HG03103 (cell line): ENCODE measurements around the gene MAD1L1.

Experiments
- ATAC-seq: cut with Tn5 transposase; IDR thresholded peaks from one replicate; pipeline ENCODE4 v1.9.1; 2021; ENCODE audit warnings: low read depth; ENCODE audit not compliant: unreplicated experiment

MAD1L1 gene

DNA sequence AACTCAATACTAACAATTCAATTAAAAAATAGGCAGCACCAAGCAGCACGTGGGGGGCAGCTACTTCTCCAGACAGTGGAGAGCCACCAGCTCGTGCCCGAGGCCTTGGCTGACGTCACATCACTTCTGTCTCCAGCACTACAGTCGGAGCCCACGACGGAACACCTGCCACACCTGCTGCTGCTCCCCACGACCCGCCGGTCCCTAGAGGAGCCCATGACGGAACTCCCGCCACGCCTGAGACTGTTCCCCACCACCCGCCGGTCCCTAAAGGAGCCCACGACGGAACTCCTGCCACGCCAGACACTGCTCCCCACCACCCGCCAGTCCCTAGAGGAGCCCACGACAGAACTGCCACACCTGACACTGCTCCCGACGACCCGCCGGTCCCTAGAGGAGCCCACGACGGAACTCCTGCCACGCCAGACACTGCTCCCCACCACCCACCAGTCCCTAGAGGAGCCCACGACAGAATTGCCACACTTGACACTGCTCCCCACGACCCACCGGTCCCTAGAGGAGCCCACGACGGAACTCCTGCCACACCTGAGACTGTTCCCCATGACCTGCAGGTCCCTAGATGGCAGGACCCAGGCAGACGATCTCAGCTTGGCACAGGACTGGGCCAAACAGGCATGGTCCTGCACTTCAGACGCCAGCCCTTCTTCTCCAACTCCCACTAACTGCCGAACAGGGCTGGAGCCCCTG is 304.7 kb downstream of the MAD1L1 start:
- ATAC-seq = no peak

DNA sequence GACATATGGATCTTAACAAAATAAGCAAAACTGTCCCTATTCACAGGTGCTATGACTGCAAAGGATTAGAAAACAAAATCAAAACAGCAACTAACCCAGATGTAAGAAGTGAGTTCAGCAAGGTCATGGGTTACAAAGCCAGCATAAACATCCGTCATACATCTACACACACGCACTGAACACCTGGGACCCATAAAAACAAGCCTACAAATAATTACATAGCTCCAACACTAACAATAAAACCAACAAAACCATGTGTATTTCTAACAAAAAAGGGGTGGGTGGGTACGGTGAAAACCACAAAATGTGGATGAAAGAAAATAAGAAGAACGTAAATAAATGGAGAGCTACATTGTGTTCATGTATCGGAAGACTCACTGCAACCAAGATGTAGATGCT is 305.8 kb downstream of the MAD1L1 start:
- ATAC-seq = no peak

DNA sequence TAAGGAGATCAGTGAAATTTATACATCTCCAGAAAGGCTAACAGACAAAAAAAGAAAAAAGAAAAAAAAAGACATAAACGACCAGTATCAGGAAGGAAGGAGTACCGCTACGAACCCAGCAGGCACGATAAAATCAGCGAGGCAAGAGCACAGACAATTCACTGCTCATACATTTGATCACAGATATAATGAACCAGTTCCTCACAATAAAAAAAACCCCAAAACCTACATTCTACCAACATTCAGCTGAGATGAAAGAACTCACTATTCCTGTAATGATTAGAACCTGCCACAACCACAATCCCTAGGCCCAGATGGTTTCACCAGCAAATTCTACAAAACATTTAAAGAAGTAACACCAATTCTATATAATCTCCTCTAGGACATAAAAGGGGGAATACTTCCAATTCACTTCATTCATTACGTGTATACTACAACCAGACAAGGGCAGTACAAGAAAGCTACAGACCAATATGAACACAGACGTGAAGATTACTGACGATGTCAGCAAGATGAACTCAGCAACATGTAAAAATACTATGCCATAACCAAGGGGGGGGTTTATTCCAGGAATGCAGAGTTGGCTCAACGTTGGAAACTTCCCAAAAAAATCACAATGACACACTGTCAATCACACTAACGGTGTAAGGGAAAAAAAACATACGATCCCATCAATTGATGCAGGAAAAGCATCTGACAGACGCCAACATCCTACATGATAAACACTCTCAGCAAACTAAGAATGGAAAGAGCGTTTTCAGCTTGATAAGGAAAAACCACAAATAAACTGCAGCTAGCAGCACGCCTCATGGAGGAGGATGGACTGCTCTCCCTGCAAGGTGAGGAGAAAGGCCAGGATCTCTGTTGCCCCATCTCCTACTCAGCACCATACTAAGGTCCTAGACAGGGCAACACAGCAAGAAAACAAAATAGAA is 306.5 kb downstream of the MAD1L1 start:
- no peak for ATAC-seq

DNA sequence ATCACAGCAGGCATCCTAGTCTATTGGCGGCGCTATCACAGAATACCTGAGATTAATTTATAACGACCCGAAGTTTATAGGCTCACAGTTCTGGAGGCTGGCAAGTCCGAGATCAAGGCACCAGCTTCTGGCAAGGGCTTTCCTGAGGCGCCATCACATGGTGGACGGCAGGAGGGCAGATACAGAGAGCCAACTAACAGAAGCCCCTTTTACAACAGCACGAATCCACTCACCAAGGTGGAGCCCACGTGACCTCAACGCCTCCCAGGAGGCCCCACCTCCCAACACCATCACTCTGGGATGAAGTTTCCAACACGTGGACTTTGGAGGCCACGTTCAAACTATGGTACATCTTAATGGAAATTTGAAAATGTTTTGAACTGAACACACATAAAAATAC is 307.4 kb downstream of the MAD1L1 start:
- no peak for ATAC-seq

DNA sequence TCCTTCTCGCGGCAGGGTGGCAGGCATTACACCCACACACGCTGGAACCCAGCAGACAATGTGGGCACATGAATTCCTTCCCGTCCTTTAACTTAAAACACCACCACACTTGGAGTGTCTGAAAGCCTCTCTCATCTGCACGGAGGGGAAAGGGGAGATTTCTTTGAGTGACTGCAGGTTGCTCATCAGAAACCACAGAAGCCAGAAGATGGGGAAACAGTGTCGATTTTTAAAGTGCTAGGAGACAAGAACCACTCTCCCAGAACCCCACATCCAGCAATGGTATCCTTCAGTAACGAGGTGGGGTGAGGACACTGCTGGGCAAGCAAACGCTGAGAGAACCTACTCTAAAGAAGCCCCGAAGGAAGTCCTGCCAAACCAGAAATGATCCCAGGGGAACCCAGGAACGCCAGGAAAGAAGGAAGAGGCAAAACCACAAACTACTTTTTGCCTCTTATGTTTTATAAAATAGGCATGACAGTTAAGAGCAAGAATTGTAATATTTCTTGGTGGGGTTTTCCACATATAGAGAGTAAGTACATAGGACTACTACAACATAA is 308.4 kb downstream of the MAD1L1 start:
- no peak for ATAC-seq

DNA sequence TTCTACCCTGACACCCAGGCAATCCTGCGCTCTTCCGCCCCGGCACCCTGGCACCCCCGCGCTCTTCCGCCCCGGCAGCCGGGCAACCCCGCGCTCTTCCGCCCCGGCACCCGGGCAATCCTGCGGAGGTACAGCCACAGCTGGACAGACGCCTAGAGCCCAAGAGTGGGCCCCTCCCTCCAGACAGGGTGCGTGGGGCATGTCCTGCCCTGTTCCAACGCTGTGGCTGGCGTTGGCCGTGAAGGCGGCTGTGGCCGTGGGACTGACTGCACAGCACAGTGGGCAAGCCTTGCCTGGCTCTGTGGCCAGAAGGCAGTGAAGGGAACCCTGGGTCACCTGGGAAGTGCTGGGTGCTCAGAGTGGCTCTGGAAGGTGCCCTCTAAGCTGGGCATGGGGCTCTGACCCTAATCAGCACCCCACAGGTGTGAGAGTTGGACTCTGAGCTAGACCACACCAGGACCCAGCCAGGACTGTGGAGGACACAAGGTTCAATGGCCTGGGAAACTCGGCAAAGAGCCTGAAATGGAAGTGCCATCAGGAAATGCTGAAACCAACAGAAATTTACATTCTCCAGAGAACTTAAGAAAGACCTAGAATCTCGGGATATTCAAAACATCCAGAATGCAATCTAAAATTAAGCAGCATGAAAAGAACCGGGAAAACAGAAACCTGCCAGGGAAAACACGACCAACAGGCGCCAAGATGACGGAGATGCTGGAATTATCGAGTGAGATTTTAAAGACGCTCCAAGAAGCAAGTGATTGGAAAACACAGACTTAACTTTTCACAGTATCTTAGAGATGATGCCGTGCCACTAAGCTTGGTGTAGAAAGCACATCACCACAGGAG is 309.1 kb downstream of the MAD1L1 start:
- no peak for ATAC-seq

DNA sequence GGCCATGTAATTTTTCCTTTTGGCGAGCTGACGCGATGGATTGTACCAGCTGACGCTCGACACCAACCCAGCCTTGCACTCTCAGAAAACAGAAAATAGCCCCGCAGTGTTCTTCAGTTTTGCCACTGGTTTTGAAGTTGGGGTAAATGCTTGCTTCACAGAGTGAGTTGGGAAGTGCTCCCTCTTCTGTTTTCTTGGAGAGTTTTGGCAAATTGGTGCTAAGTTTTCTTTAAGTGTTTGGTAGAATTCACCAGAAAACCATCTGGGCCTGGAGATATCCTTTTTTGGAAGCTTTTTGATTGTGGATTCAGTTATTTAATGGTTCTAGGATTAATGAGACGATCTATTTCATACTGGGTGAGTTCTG is 309.9 kb downstream of the MAD1L1 start:
- no peak for ATAC-seq

DNA sequence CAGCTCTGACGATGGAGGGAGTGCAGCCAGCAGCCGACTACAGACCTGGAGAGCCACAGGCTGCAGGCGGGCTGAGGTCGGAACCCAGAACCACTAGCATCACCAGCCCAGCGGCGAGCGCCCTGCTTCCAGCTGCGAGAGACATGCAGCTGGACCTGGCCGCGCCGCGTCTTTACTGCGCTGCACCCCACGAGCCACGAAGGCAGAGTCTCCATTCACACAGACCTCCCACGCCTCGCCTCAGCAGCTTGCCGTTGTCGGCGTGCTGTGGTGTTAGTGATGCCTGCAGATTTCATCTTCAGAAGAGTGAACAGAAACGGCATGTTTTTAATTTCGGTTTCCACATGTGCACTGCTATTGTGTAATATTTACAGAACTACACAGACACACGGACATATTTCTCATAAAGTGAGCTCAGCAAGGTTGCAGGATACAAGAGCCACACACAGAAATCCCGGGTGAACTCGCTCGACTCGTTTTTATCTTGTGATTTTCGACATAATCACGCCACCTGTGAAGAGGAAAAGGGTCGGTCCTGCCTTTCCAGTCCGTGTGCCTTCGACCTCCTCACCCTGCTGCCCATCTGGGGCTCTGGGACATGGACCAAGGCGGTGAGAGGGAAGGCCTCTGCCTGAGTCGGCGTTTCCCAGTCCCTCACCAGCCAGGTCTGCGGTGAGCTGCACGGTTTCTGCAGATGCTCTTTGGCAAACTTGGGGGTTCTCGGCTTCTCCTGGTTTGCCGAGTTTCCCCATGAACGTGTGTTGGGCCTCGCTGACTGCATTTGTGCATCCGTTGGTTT is 310.5 kb downstream of the MAD1L1 start:
- no peak for ATAC-seq

DNA sequence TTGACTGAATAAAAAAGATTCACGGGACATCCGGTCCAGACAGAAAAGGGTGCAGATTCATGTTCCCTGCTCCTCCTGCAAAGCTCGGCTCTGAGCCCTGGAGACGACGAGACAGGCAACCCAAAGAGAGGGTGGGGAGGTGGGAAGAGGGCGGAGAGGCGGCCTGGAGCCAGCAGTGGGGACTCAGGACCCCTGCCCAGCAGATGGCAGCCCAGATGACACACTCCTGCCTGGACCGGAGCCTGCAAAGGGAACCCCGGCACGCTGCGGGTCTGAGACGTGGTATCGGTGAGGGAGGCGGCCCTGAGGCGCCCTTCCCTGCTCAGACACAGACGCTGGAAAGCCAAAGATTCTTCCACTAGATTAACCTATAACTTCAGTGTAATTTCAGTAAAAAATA is 311.9 kb downstream of the MAD1L1 start:
- ATAC-seq = no peak

DNA sequence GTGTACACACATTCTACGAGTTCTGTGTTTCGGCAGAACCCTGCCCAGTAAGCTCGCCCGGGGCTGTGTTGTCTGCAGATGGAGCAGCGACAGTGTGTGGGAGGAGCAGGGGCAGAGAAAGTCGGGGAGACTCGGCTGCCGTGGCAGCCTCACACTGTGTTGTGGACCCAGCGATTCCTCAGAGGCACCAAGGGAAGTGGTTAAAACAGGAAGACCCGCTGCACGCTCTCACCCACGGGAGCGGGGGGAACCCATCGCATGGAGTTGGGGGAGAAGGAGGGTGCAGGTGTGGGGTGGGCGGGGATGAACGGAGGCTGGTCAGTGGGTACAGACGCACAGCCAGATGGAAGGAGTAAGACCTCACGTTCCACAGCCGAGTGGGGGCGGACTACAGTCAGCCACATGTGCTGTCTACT is 312.5 kb downstream of the MAD1L1 start:
- ATAC-seq = no peak

DNA sequence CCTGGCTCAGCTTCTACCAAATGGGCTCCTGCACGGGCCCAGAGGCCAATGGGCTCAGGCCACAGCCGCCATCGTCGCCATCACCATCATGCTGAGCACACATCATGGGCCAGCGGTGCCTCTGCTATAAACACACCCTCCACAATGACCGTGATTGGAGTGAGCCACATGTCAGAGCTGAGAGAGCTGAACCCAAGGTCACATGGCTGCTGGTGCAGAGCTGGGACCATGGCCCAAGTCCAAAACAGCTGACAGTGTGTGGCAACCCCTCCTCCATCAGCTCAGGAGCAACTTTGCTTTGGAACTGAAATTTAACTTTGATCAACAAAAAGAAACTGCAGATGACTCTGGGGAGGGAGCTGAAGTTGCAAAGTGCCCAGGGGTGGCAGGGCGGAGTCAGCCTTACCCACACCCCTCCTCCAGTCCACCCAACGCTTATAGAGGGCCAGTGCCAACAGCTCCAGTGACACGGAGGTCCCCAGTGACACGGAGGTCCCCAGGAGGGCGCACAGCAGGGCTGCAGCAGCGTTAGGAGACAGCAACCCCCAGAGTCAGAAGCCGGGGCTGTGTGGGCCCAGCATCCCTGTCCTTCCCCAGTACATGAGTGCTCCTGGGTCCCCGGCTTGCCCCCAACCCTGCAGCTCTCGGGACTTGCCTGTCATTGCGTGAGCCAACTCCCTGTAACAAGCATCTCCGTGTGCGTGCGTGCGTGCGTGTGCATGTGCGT is 313.0 kb downstream of the MAD1L1 start:
- no peak for ATAC-seq

DNA sequence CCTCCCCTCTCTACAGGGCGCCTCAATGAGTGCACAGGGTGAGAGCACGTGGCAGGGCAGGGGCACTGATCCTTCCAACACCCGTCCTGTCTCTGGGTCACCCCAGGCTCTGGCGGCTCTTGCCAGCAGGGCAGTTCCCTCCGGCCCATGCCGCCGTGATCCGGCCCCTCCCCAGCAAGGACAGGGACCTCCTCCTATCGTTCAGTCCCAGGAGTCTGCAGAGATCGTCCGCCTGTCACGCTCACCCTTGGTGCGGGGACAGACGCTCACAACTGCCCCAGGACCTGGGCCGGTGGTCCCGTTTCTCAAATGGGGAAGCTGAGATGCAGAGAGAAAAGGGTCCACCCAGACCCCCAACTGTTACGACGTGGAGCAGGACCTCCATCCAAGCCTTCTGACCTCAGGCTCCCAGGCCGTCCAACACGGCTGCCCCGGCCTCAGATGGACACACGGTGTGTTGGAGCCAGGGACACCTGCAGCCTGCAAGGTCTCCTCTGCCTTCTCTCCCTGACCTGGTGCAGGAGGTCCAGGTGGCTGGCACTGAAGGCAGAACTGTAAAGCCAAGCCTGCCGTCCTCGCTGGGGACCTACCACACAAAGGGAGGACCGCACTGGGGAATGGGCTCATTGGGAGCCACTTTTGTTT is 313.7 kb downstream of the MAD1L1 start:
- no peak for ATAC-seq

DNA sequence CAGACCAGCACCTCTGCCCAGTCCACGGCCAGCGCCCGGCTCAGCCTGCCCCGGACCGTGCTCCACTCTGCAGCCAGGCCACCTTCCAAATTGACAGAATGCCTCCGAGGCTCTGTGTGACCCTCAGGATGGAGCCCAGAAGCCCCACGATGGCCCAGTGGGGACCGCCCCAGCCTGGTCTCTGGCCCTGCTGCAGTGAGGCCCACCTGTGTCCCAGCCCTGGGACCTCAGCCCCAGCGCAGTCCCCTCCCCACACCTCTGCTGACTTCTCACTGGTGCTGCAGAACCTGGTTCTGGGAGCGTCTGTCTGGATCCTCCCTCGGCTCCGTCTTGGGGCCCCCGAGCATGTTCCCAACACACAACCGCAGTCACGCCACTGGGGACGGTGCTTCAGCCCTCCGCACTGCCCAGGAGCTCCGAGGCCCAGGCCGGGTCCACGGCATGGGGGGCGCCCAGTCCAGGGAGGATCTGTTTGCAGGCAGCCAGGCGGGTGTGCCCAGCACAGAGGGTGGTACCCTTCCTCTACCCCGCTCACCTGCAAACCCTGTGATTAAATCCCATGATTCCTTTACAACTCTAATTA is 314.6 kb downstream of the MAD1L1 start:
- no peak for ATAC-seq

DNA sequence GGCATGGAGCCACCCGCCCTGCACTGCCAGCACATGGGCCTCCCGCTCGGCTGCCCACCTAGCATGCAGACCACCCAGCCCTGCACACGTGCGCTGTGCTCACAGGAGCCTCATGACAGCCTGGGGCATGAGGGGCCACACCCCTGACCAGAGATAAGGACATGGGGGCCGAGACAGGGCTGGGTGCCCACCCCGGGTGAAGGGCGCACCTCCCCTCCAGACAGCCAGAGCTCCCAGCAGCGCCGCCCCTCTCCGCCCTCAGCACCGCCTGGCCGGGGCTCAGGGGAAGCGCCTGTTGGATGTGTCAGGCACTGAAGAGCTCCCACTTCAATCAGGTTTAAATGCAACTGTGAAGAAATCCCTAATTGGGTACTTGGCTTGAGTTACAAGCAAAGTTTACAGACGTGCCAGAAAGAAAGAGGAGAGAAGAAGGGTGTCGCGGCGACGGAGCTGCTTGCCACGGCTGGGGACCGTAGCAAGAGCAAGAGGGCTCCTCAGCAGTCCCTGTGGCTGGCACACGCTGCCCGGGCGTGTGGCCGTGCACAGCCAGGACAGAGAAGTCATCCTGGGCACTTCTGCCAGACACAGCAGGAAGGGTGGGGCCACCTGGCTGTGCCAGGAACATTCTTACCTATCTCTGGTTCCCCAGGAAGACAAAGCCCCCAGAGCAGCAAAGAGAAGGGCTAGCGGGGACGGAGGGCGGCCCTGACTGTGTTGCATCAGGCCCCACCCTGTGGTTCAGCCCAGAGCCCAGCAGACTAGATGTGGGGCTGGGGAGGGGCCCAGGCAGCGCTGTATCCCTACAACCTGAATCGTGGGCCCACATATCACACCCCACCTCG is 315.3 kb downstream of the MAD1L1 start:
- ATAC-seq = no peak

DNA sequence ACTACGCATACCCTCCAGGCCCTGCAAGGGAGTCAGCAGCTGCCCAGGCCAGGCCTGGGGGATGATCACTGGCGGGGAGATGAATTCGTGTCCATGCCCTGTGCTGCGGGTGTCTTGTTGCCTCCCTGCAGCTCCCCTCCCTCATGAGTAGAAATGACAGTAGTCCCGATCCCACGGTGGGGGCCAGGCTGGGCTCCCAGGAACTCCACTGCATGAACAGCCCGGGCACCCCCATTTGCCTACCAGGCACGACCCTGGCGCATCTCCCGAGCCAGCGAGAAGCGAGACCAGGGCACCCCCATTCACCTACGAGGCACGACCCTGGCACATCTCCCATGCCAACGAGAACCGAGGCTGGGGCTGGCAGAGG is 316.2 kb downstream of the MAD1L1 start:
- no peak for ATAC-seq

DNA sequence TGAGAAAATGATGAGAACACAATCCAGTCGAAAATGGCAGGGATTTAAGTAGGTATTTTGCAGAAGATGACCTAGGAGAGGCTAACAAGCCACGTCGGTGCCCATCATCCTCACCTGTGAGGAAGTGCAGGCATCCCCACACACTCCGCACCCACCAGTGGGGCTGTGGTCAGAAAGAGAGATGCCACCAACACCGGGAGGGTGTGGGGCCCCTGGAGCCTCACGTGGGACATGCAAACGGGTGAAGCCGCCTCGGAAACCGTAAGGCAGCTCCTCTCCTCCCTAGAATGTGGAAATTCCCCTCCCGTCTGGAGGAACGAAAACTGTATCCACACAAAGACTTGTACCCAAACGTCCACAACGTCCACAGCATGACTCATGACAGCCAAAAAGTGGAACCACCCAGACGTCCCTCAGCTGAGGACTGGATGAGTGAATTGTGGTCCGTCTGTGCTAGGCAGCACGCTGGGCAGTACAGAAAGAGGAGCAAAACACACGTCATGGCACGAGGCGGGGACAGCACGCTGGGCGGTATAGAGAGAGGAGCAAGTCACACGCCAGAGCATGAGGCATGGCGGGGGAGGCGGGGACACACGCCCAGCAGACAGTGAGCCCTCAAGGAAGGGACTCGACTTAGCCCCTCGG is 316.7 kb downstream of the MAD1L1 start:
- ATAC-seq = no peak

DNA sequence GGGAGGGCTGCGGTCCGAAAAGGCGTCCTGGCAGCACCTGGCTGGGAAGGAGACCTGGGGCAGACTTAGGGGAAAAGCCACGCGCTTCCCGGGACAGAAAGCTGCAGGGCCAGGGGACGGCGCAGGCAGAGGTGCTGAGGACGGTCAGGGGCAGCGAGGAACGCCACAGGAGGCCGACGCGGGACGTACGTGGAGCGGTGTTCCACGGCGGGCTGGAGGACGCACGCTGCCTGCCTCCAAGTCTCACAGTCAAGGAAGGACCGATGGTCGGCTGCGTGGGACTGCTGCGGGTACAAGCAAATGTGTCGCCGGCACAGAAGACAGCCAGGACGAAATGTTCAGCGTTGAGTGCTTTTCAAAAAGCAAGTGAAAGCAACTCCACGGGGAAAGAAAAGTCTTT is 317.4 kb downstream of the MAD1L1 start:
- no peak for ATAC-seq
